ENCODE measurements around the gene EN2. TPM values are rescaled to one million over a fixed set of nuclear protein-coding genes. Genes with fewer than 3 reads are reported as not detected.

EN2 gene
- total RNA-seq, 1 experiment from 2014 or later, result not detected

DNA sequence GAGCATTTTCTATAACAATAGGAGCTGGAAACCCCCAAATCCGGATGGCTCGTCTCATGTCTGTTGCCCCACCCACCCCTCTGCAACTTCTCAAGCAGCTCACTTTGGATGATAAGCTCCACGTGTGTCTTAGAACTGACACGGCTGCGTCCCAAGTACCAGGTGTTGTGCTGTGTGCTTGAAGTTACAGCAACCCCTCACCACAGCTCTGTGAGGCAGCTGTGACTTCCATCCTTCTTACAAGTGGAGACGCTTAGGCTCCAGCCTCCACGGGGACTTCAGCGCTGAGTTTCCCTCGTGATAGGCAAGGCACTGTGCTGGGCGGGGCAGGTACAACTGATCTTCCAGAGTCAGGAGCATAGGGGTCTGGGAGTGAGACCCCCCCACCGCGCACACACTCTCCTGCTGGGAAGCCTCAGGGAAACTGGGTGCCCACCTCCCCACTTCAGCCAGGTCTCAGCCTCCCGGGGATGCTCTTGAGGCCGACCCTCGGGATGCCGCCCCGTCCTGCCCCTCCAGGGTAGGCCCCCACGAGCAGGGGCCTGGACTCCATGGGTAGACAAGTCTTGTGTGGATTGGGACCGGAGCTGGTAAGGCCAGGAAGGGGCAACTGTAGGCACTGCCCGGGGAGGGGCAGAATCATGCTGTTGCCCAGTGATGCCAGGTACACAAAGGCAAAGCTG, 31.4 kb downstream of the EN2 start:
- BruUV-seq (replicated peaks), result no TSS peak
- no peaks in the 10 kb centered on the region for H3K4me1 Mint-ChIP-seq (ENCODE audit: insufficient read depth, unreplicated experiment)
- H3K36me3 Mint-ChIP-seq (ENCODE audit: insufficient read depth, unreplicated experiment), result no peaks in the 10 kb centered on the region
- TF ChIP-seq, protein P1, sequence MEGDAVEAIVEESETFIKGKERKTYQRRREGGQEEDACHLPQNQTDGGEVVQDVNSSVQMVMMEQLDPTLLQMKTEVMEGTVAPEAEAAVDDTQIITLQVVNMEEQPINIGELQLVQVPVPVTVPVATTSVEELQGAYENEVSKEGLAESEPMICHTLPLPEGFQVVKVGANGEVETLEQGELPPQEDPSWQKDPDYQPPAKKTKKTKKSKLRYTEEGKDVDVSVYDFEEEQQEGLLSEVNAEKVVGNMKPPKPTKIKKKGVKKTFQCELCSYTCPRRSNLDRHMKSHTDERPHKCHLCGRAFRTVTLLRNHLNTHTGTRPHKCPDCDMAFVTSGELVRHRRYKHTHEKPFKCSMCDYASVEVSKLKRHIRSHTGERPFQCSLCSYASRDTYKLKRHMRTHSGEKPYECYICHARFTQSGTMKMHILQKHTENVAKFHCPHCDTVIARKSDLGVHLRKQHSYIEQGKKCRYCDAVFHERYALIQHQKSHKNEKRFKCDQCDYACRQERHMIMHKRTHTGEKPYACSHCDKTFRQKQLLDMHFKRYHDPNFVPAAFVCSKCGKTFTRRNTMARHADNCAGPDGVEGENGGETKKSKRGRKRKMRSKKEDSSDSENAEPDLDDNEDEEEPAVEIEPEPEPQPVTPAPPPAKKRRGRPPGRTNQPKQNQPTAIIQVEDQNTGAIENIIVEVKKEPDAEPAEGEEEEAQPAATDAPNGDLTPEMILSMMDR (IDR thresholded peaks at IDR 0.05; ENCODE audit: unreplicated experiment), result no peak
- H3K27ac Mint-ChIP-seq (ENCODE audit: low read depth, unreplicated experiment), result no peak overlapping the region
- peaks cover 35% of the 10 kb centered on the region for H3K27me3 Mint-ChIP-seq (ENCODE audit: insufficient read depth, unreplicated experiment)
- intact Hi-C loops (cut with micrococcal nuclease), result no loop called here
- DNase-seq (ENCODE audit: unreplicated experiment), result no peak
- POLR2A ChIA-PET, result no interaction called here
- CTCF ChIA-PET, result interaction anchor here (0.6 to 1.4 kb wide), 3 partner anchors 11 to 570 kb away, joined by 3 to 4 read pairs (median 3); no protein-coding TSS in a partner anchor
- H3K4me3 Mint-ChIP-seq (ENCODE audit: unreplicated experiment), result no peak overlapping the region
- H3K9me3 Mint-ChIP-seq (ENCODE audit: unreplicated experiment), result no peaks in the 10 kb centered on the region

DNA sequence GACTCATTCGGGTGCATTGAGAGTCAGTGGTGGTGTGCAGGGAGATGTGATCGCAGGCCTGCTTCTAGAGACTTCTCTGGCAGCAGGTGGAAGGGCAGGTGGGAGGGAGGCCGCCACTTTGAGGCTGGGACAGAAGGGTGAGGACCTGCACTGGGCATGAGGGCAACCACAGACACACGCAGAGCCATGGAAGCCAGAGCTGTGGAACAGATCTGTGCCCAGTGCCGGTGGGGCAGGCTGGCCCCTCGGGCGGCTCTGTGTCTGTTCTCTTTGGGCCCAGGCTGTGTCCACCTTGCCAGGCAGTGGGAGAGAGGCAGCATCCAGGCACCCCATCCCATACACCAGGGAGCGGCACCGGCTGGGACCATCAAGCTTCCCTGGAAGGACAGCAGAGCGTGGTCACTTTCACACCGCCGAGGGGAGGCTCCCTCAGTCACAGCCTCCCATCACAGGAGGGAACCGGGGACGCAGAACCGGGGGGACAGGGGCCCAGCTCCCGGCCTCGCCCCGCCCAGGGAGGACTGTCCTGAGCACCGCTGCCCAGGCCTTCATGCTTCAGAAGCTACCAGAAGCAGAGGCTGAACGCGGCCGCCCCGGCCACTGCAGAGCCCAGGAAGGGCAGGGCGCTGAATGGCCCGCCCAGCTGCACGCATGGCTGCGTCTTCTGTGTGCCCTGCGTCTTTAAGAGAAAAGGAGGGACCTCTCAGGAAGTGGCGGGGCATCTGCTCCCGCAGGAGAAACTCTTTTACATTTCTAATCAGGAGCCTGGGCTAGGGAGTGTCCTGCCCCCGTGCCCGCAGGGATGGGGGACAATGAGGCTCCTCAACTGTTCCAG, 32.1 kb downstream of the EN2 start:
- no peak overlapping the region for H3K4me3 Mint-ChIP-seq (ENCODE audit: unreplicated experiment)

DNA sequence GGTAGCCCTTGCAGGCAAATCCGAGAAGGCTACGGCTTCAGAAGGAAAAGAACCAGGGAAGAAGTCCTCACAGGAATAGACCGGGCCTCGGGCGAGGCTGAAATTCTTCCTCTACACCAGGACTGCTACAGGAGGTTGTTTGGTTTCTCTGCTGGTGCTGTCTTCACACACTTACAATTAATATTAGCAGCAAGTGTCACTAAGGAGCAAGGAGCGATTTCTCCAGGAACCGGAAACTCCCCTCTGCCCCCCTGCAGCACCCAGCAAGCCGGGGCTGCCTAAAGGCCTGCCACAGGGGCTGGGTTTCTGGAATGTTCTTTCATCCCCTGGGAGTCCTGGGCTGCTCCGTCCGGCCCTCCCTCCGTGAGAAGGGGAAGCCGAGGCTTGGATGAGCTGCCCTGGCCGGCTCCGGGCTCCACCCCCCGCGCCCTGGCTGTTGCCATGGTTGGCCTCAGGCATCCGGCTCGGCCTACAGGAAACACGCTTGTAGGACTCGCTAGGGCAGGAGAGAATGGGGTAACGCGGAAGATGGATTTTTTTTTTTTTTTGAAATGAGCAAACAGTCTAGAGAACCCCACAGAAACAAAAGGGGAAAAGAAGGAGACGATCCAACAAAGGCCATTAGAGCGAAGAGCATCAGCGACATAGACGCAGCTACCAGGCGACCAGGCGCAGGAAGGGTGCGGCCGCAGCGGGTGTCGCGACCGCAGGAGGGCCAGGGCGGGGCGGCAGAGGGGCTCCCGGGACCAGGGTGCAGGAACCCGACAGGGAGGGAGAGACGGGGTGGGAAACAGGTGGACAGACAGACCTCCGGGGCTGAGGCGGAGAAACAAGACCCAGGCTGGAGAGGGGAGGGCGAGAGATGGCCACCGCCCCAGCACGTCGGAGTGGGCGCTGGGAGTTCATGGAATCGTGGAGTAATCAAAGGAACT, 33.0 kb downstream of the EN2 start:
- Mint-ChIP-seq H3K27ac (ENCODE audit: low read depth, unreplicated experiment) (no peak overlapping the region), H3K4me1 (ENCODE audit: insufficient read depth, unreplicated experiment) (no peaks in the 10 kb centered on the region), H3K9me3 (ENCODE audit: unreplicated experiment) (no peaks in the 10 kb centered on the region), H3K36me3 (ENCODE audit: insufficient read depth, unreplicated experiment) (no peaks in the 10 kb centered on the region), H3K27me3 (ENCODE audit: insufficient read depth, unreplicated experiment) (peaks cover 35% of the 10 kb centered on the region), H3K4me3 (ENCODE audit: unreplicated experiment) (no peak overlapping the region)
- ChIA-PET CTCF (no interaction called here), POLR2A (no interaction called here)
- intact Hi-C loops (cut with micrococcal nuclease), result no loop called here
- DNase-seq (ENCODE audit: unreplicated experiment), result no peak
- TF ChIP-seq, protein P1 (IDR thresholded peaks at IDR 0.05; ENCODE audit: unreplicated experiment), result no peak
- BruUV-seq (replicated peaks), result no TSS peak

More for the DNA sequence above, 32.1 kb downstream of the EN2 start:
- no TSS peak for BruUV-seq (replicated peaks)
- intact Hi-C loops (cut with micrococcal nuclease), result no loop called here
- DNase-seq (ENCODE audit: unreplicated experiment), result no peak
- TF ChIP-seq, protein P1 (IDR thresholded peaks at IDR 0.05; ENCODE audit: unreplicated experiment), result no peak
- ChIA-PET POLR2A (no interaction called here), CTCF (interaction anchor here (0.6 kb wide), 1 partner anchor 570 kb away, joined by 4 read pairs; no protein-coding TSS in a partner anchor)
- H3K4me1 Mint-ChIP-seq (ENCODE audit: insufficient read depth, unreplicated experiment), result no peaks in the 10 kb centered on the region
- H3K36me3 Mint-ChIP-seq (ENCODE audit: insufficient read depth, unreplicated experiment), result no peaks in the 10 kb centered on the region
- no peaks in the 10 kb centered on the region for H3K9me3 Mint-ChIP-seq (ENCODE audit: unreplicated experiment)
- H3K27me3 Mint-ChIP-seq (ENCODE audit: insufficient read depth, unreplicated experiment), result peaks cover 35% of the 10 kb centered on the region
- no peak overlapping the region for H3K27ac Mint-ChIP-seq (ENCODE audit: low read depth, unreplicated experiment)
